Stimulated activated CD4-positive, alpha-beta T cell treated with anti-CD3 and anti-CD28 coated beads, Interleukin-4, amount 100 ng/mL, for 4 hours (primary cell): ENCODE results near the gene MEIOB.
"Not testable (repeated sequence)": the region's sequence is repeated elsewhere in the genome, so short reads cannot be mapped to it uniquely, and the experiment has no call there.

Experiments used
- DNase-seq, 2 experiments: peaks; one replicate each; pipeline ENCODE4 v3.0.0-alpha.2; 2020

MEIOB gene

DNA sequence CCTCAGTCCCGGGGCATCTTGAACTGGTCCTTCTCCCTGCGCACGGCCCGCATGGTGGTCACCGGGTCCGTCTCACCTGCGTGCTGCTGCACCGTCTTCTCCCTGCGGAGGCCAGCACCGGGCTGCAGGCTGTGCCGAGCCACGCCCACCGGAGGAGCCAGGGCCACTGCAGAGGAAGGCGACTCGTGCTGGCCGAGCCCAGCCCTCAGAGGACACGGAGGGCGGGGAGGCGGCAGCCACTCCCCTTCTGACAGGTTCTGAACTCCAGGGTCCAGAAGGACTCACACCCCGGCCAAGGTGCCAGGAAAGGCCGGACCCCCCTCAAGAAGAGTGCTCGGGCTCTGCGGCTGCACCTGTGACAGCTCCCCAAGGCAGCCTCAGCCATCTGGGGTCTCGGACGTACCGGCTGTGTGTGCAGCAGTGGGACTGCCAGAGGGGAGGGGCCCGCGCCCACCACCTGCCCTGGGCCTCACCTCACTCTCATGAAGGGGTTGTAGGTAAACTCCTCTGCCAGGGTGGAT lies 62.6 kb downstream of the MEIOB start:
- no peak for DNase-seq

DNA sequence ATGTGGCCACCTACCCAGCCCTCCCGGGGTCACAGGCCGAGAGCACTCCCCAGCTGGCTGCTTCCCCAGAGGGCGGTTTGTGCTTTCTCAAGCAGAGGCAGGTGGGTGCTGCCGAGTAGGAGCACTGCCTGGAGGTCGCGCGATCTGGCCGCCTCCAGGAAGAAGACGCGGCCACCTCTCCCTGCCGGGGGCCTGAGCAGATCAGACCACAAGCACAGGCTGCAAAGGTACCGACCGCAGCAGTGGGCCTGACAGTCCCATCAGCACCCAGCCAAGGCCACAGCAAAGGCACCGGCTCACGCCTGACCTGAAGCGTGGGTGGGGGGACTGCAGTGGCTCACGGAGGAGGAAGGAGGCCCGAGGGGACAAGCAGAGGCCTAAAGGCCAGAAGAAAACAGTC lies 63.3 kb downstream of the MEIOB start:
- no peak for DNase-seq

DNA sequence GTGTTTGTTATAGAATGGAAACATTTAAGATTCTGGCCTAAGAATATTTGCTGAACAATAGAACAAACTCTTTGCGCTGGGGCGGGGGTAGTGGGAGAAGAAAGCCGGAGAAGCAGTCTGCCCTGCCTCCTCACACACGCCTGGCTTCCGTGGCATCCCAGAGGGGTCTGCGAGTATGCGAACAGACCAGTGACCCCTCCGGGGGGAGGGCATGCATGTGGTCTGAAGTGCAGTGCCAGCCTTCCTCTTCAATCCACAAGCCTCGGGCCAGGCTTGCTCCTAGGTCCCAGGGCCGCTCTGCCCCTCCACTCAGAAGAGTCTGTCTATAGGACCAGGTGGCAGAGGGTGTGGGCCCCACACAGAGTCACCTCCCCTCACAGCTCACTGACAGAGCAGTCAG lies 64.3 kb downstream of the MEIOB start:
- DNase-seq = no peak

DNA sequence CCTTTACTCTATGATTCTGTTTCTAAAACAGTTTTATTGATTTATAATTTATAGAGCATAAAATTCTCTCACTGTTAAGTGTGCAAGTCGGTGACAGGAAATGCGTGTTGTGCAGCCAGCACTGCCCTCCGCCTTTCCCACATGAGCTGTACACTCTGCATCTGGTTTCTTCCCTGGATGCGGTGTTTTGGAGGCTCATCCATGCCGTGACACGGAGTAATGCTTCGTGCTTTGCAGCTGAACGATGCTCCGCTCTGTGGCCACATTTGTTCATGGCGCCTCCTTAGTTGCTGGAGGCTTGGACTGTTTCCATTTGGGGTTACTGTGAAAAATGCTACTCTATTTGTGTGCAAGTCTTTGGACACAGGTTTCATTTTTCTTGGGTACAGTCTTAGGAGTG lies 71.3 kb downstream of the MEIOB start:
- DNase-seq = no peak

DNA sequence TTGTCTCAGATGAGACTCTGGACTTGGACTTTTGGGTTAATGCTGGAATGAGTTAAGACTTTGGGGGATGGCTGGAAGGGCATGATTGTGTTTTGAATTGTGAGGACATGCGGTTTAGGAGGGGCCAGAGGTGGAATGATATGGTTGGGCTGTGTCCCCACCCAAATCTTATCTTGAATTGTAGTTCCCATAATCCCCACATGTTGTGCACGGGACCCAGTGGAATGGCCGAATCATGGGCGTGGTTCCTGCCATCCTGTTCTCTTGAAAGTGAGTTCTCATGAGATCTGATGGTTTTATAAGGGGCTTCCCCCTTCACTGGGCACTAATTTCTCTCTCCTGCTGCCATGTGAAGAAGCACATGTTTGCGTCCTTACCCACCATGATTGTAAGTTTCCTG lies 72.7 kb downstream of the MEIOB start:
- DNase-seq = not testable (repeated sequence)

DNA sequence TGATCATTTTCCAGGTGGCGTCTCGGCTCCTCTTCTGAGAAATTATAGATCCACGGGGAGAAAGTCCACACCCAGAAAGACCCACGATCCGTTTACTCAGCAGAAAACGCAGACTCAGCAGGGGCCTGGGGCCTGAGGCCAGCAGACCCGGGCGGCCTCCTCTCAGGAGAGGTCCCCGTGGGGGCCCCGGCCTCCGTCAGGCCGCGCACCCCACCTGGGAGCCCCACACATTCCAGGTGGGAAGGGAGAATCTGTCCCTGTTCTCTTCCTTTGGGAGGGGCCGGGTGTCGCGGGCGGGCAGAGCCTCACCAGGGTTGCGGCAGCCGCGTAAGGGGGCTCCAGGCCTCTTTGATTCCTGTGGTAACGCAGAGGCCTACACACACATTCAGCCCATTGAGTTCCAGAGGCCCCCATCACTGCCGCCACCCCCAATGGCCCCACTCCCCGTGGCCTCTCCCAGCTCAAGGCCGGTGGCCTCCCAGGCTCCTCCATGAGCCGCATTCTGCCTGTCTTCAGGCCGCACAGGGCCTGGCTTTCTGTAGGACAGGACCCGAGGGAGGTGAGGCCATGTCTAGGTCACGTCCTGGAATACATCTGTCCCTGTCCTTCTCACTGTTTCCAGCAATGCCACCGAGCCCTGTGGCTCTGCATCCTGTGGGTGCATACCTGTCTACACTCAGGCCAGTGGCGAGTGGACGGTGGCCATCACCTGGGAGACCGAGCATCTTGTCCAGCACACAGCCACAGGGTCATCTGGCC lies 76.9 kb downstream of the MEIOB start:
- DNase-seq = no peak

DNA sequence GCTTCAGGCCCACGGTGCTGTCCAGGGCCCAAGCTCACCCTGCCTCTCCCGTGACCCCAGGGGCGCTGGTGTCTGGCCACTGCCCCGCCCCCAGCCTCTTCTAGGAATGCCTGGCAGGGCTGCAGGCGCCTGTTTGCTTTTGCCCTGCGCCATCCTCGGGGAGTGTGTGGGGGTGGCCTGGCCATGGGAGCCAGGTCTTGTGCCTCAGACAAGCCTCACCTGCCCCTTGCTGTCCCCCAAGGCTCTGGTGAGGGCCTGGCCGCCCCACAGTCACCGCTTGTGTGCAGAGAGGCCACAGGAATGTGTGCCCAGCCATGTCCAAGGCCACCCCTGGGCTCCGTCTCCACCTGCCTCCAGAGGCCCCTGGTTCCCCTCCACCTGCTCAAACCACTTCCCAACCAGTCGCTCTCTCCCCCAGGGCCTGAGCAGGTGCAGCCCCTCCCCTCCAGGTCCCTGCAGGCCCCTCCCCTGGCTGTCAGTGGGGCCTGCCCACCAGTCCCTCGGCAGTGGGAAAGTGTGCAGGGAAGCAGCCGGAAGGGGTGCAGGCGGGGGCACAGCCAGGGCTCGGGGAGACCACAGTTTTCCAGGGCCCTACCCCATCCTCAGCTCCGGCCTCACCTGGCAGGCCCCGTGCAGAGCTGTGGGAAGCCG lies 77.6 kb downstream of the MEIOB start:
- no peak for DNase-seq

DNA sequence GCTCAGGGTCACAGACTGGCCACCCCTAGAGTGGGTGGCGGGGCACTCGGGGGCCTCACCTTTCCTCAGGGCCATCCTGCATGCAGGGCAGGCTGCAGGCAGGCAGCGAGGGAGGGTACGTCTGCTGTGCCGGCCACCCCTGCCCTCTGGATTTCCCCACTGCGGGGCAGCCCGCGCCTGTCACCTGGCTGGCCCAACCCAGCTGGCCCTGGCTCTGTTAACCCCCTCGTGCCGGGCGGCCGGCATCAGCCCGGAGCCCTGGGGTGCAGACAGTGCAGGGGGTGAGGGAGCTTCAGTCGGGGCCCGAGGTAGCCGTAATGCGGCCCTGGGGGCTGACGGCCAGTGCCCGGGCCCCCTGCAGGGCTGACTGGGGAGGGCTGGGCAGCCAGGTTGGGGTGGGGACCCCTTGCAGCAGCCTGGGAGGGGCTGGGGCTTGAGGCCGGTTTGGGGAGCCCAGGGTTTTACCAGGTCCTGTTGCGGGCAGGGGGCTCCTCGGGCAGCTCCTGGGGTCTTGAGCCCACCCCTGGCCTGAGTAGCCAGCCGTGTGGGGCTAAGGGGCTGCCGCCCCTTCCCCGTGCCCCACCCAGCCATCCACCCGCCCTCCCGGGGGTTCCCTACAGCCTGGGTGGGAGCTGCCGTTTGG lies 78.3 kb downstream of the MEIOB start, which contains the start of gene IGFALS:
Gene IGFALS, minus strand, starts transcription at position 128 of the 643 bp plus-strand sequence. Its CDS starts 53 bp downstream, at position 75.
- DNase-seq = no peak

DNA sequence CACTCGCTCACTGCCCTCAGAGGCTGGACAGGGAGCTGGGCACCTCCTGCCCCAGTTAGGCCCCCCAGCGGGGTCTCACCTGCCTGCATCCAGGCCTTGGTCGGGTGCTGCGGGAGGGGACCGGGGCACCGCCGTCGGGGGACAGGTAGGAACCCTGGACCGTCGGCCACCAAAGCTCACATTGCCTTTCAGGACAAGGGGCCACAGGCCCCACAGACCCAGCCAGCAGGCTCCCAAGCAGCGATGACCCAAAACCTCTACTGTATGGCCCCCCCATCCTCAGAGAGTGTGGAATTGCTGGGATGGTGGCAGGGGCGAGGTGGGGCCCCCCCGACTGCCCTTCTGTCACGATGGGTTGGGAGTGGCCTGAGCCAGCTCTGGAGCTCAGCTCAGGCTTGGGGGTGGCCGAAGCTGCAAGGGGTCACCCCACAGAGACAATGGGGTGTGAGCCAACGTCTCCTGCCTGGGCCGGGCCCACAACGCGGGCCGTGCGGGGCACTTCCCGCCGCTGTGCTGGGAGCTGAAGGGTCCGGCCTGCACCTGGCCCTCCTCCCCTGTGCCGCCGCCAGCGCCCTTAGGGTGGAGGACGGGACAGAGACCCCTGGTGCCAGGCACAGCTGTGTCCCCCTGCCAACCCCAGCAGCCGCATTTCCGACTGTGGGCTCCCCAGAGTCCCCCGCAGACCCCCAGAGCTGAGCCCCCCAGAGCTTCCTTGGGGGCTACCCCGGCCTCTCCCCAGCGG lies 79.0 kb downstream of the MEIOB start:
- DNase-seq = no peak

DNA sequence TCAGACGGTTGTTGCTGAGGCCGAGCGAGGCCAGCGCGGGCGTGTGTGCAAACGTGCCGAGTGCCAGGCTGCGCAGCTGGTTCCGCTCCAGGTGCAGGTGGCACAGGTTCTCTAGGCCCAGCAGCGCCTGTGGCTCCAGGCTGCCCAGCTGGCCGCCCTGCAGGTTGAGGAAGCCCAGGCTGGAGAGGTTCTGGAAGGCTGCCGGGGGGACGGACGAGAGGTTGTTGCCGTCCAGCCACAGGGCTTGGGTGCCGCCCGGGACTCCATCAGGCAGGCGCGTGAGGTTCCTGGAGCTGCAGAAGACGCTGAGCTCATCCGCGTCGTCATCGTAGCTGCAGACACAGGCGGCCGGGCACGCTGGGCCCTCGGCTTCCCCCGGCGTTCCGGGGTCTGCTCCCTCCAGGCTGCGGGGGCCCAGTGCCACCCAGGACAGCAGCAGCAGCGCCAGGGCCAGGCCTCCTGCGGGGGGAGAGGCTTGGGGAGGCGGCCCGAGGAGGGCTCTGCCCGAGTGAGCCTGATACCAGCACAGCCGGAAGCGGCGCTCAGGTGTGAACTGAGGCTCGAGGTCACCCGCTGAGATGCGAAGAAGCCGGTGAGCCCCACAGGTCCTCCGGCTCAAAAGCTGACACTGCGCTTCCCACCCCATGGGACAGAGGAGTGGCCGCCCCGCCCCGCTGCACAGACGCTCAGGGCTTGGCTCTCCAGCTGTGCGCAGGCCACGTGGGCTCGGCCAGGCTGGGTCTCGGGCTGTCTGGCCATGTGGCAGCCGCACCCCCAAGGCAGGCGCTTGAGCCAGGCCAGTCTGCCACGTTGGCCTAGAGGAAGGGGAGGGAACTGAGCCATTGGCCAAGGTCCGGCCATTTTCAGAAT lies 79.8 kb downstream of the MEIOB start:
- no peak for DNase-seq

DNA sequence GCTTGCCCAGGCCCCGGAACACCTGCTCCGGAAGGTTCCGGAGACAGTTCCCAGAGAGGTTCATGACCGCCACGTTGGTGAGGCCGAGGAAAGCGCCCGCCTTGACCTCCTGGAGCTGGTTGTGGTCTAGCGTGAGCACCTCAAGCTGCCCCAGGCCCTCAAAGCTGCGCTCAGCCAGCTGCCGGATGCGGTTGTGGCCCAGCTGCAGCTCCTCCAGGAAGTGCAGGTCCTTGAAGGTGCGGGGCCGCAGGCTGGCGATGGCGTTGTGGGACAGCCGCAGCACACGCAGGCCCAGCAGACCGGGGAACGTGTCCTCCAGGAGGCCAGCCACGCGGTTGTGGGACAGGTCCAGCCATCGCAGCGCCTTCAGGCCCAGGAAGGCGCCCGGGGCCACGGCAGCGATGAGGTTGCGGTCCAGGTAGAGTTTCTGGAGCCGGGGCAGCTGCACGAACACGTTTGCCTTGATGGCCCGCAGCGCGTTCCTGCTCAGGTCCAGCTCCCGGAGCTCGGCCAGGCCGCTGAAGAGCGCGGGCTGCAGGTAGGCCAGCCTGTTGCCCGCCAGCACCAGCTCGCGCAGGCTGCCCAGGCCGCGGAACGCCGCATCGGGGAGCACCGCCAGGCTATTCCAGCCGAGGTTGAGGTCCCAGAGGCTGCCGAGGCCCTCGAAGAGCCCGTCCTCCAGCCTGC lies 80.6 kb downstream of the MEIOB start:
- DNase-seq = no peak

DNA sequence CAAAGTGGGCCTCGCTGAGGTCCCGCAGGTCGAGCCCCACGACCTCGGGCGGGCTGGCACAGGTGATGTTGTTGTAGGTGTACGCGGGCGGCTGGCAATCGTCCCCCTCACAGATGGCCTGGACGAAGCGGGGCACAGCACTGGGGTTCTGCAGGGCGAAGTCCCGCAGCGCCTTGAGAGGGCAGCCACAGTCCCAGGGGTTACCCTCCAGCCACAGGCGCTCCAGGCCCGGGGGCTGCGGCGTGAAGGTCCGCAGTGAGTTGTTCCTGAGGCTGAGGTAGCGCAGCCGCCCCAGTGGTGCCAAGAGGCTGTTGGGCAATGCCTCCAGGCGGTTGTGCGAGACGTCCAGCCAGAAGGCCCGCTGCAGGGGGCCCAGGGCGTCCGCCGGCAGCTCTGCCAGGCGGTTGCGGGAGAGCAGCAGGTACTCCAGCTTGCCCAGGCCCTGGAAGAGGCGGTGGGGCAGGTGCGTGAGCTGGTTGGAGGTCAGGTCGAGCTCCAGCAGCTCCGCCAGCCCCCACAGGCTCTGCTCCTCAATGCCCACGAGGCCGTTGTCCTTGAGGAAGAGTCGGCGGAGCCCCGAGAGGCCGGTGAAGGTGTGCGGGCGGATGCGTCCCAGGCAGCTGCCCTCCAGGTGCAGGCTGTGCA lies 81.2 kb downstream of the MEIOB start:
- no peak for DNase-seq

DNA sequence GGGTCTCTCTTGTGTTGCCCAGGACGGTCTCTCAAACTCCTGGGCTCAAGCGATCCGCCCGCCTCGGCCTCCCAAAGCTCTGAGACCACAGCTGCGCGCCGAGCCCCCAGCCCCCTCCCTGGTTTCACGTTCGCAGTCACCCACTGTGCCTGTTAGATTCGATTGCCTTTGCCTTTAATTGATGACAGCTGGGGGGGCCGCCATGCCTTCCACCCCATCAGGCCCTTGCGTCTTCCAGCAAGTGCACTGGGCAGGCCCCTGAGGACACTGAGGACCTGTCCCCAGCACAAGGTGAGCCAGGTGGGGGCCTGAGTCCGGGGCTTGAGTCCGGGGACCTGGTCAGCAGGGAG lies 81.7 kb downstream of the MEIOB start:
- no peak for DNase-seq

DNA sequence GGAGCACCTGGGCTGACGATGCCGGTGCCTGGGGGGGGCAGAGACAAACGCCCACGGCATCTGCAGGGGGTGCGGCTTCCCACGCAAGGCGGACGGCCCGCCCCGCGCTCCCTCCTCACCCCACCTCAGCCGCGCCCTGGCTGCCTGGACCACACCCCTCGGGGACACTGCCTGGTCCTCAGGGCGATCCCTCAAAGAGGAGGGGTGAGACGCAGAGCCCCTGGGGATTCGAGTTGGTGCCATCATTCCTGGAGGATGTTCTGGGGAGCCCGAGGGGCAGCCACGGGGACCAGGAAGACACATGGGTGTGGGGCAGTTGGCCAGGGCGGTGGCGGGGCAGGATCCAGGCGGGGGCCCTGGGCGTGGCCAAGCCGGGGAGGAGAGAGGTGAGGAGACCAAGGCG lies 82.3 kb downstream of the MEIOB start:
- DNase-seq = no peak

DNA sequence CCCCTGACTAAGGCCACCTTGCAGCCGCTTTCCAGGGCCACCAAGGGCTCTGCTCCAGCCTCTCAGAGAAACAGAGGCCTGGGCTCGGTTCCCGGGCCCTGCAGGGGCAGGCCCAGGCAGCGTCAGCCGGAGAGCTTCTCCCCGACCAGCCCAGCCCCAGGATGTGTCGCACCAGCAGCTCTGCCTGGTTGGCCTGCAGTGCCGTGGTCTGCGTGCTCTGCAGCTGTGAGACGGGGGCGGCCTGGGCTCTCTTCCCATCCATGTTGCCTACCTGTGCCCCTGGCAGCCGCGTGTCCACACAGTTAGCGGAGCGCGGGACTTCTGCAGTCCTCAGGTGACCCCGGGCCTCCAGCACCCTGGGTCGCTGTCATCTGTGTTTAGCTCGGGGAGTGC lies 83.3 kb downstream of the MEIOB start:
- DNase-seq = no peak

DNA sequence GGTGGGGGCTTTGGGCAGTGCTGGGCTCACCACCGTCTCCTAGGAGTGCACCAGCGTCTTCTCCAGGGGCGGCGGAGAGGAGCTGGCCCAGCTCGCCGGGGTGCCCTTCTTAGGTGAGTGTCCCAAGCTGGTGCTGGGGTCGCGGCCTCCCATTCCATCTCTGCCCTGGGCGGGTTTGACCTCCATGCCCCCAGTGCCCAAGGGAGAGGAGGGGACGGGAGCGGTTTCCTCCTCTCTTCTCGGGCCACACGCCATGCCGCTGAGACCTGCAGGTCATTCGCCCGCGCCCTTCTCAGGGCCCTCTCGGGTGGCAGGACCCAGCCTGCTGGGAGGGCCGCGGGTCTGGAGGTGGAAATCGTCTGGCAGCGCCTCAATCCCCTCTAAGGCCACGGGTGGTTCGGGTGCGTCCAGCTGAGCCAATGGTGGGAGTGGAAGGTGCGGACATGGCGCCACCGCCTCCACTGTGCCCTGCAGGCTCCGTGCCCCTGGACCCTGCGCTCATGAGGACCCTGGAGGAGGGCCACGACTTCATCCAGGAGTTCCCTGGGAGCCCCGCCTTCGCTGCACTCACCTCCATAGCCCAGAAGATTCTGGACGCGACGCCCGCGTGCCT lies 83.8 kb downstream of the MEIOB start:
- no peak for DNase-seq

DNA sequence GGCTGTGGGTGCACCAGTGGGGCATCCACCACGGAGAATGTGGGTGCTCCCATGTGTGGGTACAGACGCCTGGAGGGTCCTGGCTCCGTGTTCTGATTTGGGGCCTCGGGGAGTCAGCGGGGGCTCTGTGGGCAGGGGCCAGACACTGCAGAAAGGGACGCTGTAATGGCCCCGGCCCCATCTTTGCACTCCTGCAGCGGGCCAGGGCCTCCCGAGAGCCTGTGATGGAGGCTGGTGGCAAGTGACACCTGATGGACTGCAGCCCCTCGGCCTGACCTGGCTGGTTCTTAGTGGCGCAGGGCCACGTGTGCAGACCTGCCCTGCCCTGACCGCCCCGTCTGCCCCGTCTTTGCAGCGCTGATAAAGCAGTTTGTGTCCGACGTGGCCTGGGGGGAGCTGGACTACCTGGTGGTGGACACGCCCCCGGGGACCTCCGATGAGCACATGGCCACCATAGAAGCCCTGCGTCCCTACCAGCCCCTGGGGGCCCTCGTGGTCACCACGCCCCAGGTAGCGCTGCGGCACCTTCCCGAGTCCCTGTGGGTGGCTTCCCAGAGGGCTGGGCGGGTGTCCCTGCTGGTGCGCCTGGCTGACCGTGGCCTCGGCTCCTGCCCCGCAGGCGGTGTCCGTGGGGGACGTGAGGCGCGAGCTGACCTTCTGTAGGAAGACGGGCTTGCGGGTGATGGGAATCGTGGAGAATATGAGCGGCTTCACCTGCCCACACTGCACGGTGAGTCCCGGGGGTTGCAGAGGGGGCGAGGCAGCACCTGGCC lies 84.5 kb downstream of the MEIOB start:
- no peak for DNase-seq

DNA sequence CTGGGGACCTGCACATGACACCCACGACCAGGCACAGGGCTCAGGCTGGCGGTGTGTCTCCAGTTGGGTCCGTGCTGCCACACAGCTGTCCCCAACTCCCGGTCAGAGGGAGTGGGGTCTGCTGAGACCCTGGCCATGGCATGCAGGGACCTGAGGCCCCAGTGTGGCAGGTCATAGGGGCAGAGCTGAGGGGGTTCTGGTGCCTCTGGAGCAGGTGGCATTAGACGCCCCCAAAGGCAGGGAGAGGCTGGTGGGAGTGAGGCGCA lies 85.0 kb downstream of the MEIOB start:
- no peak for DNase-seq

DNA sequence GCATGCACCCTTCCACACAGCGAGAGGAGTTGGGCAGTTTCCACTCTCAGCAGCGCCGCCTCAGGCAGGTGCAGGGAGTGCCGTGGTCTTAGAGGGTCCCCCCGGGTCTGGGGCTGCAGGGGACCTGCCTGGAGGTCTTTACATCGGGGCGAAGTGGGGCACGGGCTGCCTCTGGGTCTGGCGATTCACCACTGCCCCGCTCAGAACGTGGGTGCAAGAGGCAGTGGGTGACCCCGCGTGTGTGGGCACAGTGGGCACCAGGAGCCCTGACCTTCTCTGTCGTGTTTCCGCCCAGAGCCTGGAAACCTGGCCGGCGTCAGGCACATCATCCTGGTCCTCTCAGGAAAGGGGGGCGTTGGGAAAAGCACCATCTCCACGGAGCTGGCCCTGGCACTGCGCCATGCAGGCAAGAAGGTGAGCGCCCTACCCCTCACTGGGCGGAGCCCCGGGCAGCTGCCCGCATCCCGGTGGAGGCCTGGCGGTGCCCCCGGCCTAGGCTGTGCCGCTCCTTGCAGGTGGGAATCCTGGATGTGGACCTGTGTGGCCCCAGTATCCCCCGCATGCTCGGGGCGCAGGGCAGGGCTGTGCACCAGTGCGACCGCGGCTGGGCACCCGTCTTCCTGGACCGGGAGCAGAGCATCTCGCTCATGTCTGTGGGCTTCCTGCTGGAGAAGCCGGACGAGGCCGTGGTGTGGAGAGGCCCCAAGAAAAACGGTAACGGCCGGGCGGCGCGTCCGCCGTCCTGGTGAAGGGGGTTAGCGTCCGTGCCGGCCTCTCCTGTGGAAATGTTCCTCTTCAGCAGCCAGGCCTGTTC lies 85.5 kb downstream of the MEIOB start:
- no peak for DNase-seq
